HCEC 1CT (cell line): ENCODE data around the gene GNB1.
"Not testable (repeated sequence)": the region's sequence is repeated elsewhere in the genome, so short reads cannot be mapped to it uniquely, and the experiment has no call there.

ENCODE experiments used
- DNase-seq: peaks from one replicate; pipeline ENCODE4 v3.0.0-alpha.2; 2017

Gene GNB1

GRCh38 chr1:1890506-1891348 lies at the start of gene GNB1:
Gene GNB1 (minus strand): TSS chr1:1891087. CDS start chr1:1825453, 65,634 bp downstream.
- DNase-seq = peak; percentile 85

- DNase-seq = no peak
These were observed 49.2 kb upstream of the GNB1 start for GRCh38 chr1:1940123-1940425.

GRCh38 chr1:1939296-1940122 lies 48.6 kb upstream of the GNB1 start:
- no peak for DNase-seq

DNA sequence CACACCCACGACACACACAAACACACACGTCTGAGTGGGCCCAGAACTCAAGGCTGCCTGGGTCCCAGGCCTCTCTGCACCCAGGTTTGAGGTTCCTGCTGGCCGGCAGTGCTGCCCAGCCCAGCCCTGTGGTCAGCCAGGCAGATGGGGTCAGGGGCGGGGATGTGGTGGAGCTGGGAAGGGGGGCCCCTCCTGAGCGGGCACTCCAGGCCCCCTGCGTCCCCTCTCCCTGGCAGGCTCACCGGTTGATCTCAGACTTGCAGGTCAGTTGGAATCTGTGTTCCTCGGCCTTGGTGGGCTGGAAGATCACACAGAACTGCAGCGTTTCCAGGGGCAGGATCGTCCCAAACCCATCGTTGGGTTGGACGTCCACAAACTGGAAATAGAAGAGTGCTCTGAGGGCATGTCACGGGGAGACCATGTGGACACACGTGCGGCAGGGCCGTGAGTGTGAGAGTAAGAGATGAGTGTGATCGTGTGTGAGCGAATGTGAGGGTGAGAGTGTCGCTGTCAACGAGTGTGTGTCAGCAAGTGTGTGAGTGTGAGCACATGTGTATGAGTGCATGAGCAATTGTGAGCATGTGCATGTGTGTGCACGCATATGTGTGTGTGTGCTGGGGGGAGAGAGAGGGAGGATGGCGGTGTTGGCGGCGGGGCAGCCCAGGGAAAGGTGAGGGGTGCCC lies 47.9 kb upstream of the GNB1 start:
- DNase-seq = no peak

DNA sequence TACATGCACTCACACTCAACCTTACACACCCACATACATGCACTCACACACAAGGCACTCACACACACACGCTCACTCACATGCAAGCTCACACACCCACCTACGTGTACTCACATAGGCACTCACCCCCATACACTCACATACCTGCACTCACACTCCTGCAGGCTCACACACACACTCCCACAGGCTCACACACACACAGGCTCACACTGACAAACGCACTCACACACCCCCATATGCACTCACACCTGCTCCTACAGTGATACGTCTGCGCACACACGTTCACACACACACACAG lies 47.3 kb upstream of the GNB1 start:
- DNase-seq = no peak

DNA sequence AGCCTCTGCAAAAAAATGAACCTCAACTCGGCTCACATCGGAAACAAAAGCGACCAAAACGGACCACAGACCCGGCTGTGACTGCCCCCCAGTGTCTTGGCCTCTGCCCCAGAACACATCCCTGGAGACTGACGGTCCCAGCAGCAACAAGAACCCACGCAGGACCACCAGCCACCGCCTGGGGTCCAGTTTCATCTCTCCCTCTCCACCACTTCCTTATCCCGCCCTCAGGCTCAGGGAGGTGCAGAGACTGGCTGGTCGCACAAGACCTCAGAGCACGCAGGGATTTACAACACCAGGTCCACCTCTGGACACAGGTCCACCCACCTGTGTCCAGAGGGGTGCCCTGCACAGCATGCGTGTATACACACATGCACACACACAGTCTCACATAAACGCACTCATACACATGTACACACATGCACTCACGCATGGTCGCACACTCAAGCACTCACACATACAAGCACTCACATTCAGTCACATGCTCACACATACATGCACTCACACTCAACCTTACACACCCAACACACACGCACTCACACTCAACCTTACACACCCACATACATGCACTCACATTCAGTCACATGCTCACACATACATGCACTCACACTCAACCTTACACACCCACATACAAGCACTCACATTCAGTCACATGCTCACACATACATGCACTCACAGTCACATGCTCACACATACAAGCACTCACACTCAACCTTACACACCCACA lies 46.8 kb upstream of the GNB1 start:
- DNase-seq = no peak

DNA sequence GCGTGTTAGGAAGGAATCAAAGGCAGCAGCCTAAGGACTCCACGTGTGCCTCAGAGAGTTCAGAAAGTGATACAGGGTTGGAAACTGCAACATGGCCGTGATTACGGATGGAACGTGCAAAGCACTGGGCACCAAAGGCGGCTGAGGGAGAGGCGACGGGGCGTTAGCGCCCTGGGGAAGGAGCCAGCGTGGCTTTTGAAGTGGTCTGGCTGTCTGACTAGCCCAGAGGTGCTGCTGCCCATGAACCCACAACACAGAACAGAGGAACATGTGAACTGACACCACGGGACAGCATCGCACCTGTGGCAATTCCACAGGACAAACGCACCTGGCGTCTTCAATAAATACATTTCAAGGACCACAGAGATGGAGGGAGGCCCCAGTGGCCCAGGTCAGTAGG lies 46.2 kb upstream of the GNB1 start:
- no peak for DNase-seq

- not testable (repeated sequence) for DNase-seq
These were observed 44.0 kb upstream of the GNB1 start for GRCh38 chr1:1934848-1935247.

- no peak for DNase-seq
These were observed 39.0 kb upstream of the GNB1 start for GRCh38 chr1:1929639-1930545.

DNA sequence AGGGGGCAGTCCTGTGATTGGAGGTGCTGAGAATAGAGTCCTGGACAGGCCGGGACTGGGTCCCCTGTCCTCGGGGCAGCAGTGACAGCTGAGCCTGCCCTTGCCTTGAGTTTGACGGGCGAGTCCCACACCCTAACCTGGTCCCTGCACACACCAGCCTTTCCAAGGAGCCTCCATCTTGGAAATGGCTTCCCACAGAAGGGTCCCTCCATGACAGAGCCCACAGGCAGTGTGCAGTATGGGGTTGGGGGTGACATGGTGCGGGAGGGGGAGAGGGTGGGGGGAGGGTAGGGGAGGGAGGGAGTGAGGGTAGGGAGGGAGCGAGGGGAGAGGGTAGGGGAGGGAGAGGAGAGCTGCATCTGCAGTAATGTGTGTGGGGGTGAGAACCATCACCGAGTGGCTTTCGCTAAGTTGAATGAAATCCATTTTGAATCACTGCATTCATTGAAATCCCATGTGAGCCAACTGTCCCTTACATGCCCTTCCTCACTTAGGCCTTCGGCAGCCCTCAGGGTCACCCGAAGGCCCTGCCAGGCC lies 38.3 kb upstream of the GNB1 start:
- DNase-seq = no peak

GRCh38 chr1:1928231-1929101 lies 37.6 kb upstream of the GNB1 start:
- DNase-seq = no peak

GRCh38 chr1:1927751-1928150 lies 36.9 kb upstream of the GNB1 start:
- no peak for DNase-seq

- DNase-seq = no peak
These were observed 36.2 kb upstream of the GNB1 start for GRCh38 chr1:1926886-1927660.

DNA sequence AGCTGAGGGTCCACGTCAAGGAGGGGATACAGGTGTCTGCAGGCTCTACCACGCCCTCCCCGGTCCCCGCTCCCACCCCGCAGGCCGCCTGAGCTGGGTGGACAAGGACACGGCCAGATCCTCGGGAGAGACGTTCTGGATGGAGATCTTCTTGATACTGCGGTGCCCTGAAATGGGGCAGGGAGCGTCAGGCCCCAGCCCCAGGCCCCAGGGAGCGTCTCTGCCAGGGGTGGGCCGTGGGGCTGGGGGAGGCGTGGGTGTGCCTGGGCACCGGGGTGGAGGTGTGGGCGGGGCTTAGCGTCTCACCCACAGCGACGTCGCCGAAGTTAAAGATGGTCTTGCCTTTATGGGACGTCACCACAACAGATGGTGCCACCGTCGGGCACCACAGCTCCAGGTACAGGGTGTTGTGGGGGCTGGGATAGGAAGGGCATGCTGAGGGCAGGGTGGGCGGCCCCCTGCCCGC lies 35.5 kb upstream of the GNB1 start:
- DNase-seq = no peak

DNA sequence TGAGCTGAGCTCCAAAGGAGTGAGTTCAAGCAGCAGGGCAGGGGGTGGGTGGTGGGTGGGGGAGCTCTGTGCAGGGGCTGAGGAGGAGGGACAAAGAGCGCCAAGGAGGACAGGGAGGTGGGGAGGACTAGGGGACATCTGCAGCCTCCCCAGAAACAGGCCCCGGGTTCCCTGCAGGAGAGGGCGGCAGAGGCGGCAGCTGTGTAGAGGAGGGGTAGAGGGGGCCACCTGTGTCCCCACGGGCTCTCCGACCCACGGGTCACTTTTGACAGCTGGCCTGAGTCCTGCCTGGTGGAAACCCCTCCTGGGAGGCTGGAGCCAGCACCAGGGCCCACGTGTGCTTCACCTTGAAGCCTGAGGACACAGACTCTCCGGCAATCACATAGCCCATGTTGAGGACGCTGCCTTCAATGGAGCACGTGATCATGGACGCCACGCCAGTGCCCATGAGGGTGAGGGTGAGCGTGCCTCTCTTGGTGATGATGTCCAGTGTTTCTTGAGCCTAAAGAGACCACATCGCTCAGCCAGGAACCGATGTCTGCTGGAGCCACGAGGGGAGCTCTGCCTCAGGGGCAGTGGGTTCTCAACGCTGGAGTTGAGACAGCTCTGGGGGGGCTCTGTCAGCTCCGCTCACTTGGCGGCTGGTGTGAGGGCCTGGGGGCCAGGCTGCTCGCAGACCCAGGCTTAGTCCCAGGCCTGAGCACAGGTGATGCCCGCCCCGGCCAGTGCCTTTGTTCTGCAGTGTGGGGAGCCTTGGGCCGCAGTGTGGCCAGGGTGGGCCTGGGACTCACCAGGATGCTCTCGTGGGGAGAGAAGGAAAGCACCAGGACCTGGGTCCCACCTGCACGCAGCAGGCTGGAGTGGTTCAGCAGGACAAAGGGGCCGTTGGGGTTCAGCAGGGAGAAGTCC lies 34.8 kb upstream of the GNB1 start:
- DNase-seq = no peak

DNA sequence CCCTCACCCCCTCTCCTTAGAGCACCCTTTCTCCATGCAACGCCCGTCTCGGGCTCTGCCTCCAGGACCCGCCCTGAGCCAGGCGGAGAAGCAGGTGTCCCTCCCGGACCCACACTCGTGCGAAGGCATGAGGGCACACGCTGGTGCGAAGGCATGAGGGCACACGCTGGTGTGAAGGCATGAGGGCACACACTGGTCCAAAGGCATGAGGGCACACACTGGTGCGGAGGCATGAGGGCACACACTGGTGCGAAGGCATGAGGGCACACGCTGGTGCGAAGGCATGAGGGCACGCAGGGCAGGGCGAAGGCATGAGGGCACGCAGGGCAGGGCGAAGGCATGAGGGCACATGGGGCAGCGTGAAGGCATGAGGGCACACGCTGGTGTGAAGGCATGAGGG lies 34.0 kb upstream of the GNB1 start:
- DNase-seq = no peak

GRCh38 chr1:1924386-1924785 lies 33.5 kb upstream of the GNB1 start:
- DNase-seq = no peak

GRCh38 chr1:1922956-1923833 lies 32.3 kb upstream of the GNB1 start:
- no peak for DNase-seq
